Fibroblast of skin of left biceps (primary cell): ENCODE measurements around the gene RPUSD1.
"Not testable (repeated sequence)": the region's sequence is repeated elsewhere in the genome, so short reads cannot be mapped to it uniquely, and the experiment has no call there.

ENCODE experiments used
- DNase-seq, 2 experiments: peaks; one replicate each; pipeline ENCODE4 v3.0.0-alpha.2; 2013; ENCODE audit warnings: low read depth in 2 of 2

RPUSD1 gene

GRCh38 chr16:747978-748746 lies 40.0 kb downstream of the RPUSD1 start:
- no peak for DNase-seq

- DNase-seq, result no peak
Observed at GRCh38 chr16:746637-747036, 41.5 kb downstream of the RPUSD1 start.

- no peak for DNase-seq
Observed at GRCh38 chr16:745739-746138, 42.4 kb downstream of the RPUSD1 start.

GRCh38 chr16:743794-744500 lies 44.2 kb downstream of the RPUSD1 start:
- no peak for DNase-seq

- DNase-seq, result not testable (repeated sequence)
Observed at GRCh38 chr16:742894-743293, 45.3 kb downstream of the RPUSD1 start.

- DNase-seq, result no peak
Observed at GRCh38 chr16:741986-742629, 46.1 kb downstream of the RPUSD1 start.

- peak; percentile 69 to 73 for DNase-seq
Observed at GRCh38 chr16:740764-741505, 47.2 kb downstream of the RPUSD1 start, which contains the start of gene CIAO3. Gene CIAO3 (minus strand): TSS chr16:740997. CDS start chr16:740985, 12 bp downstream.

- DNase-seq, result no peak
Observed at GRCh38 chr16:740459-740763, 47.8 kb downstream of the RPUSD1 start.

- DNase-seq, result no peak
Observed at GRCh38 chr16:739560-740458, 48.4 kb downstream of the RPUSD1 start.

GRCh38 chr16:736936-737481 lies 51.2 kb downstream of the RPUSD1 start:
- no peak for DNase-seq

GRCh38 chr16:735982-736453 lies 52.2 kb downstream of the RPUSD1 start:
- no peak for DNase-seq

GRCh38 chr16:734981-735881 lies 53.0 kb downstream of the RPUSD1 start:
- no peak for DNase-seq
